Measurements from ENCODE around the gene RPUSD1. TPM values are rescaled to one million over a fixed set of nuclear protein-coding genes. Genes with fewer than 3 reads are reported as not detected.

RPUSD1 gene
- total RNA-seq, 1 donor from 2014 or later = 27.4 TPM

DNA sequence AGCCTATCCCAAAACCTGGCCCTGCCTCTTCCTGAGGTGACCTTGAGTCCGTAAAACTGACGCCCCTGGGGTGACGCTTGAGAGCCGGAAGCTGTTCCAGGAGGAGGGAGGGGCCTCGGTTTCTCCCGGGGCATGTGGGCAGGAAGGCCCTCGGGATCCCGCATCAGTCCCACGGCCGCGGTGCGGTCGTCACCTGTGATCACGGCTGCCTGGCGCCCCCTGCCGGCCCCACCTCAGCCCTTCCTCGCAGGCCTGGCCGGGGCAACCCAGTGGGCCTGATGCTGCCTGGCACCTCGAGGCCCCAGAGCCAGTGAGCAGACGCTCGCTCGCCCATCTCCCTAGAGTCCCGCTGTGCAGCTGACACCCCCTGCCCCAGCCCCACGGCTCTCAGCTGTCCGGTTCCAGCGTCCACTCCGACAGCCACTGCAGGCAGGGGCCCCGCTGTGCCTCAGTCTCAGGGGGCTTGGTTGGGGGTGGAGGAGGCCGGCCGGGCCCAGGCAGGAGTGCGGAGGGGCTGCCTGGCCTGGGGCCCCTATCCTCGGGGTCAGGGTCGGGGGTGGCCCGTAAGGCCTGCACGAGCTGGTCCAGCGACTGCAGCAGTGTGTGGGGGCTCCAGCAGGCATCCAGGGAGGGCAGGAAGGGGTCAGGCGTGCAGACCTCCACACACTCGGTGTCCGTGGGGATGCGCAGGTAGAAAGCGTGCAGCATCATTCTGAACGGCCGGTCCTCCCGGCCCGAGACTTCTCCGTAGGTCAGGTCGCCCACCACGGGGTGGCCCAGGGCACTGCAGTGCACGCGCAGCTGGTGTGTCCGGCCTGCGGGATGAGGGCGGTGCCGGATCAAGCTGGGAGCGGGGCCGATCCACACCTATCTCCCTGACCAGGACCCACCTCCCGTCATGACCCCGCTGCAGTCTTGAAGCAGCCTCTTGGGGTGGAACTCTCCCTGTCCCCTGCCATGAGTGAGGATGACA, 2.3 kb downstream of the RPUSD1 start:
- no peak for FAIRE-seq
- Histone ChIP-seq H3K36me3 (ENCODE audit: control insufficient read depth, insufficient read depth, low read length) (peaks cover 7% of the 10 kb centered on the region), H3K27me3 (ENCODE audit: control insufficient read depth, insufficient read depth, low read length) (peaks cover 2% of the 10 kb centered on the region), H3K4me3 (ENCODE audit: low read depth, low read length) (no peak overlapping the region)
- peak; percentile 18 for DNase-seq (ENCODE audit: low read depth)
- TF ChIP-seq, protein P1, sequence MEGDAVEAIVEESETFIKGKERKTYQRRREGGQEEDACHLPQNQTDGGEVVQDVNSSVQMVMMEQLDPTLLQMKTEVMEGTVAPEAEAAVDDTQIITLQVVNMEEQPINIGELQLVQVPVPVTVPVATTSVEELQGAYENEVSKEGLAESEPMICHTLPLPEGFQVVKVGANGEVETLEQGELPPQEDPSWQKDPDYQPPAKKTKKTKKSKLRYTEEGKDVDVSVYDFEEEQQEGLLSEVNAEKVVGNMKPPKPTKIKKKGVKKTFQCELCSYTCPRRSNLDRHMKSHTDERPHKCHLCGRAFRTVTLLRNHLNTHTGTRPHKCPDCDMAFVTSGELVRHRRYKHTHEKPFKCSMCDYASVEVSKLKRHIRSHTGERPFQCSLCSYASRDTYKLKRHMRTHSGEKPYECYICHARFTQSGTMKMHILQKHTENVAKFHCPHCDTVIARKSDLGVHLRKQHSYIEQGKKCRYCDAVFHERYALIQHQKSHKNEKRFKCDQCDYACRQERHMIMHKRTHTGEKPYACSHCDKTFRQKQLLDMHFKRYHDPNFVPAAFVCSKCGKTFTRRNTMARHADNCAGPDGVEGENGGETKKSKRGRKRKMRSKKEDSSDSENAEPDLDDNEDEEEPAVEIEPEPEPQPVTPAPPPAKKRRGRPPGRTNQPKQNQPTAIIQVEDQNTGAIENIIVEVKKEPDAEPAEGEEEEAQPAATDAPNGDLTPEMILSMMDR (IDR thresholded peaks at IDR 0.05; ENCODE audit: insufficient read depth, low read length, severe bottlenecking) = peak; percentile 91

DNA sequence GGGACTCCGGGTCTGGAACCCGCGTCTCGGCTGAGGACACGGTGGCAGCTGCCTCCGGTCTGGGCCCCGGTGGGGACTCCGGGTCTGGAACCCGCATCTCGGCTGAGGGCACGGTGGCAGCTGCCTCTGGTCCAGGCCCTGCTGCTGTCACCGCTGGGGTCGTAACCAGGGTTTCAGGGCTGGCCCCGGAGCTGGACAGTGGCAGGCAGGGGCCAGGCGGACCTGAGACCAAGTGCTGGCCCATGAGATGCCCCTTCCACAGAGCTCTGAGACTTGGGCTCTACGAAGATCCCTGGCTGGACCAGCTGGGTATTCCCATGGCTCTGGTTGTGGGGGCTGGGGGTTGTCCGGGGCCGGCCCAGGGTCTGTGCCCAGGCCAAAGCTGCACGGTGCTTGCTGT, 3.8 kb downstream of the RPUSD1 start:
- FAIRE-seq (no peak), DNase-seq (ENCODE audit: low read depth) (no peak)
- H3K27me3 ChIP-seq (ENCODE audit: control insufficient read depth, insufficient read depth, low read length) = peaks cover 4% of the 10 kb centered on the region
- peaks cover 7% of the 10 kb centered on the region for H3K36me3 ChIP-seq (ENCODE audit: control insufficient read depth, insufficient read depth, low read length)
- H3K4me3 ChIP-seq (ENCODE audit: low read depth, low read length) = no peak overlapping the region
- TF ChIP-seq, protein P1 (IDR thresholded peaks at IDR 0.05; ENCODE audit: insufficient read depth, low read length, severe bottlenecking) = no peak

DNA sequence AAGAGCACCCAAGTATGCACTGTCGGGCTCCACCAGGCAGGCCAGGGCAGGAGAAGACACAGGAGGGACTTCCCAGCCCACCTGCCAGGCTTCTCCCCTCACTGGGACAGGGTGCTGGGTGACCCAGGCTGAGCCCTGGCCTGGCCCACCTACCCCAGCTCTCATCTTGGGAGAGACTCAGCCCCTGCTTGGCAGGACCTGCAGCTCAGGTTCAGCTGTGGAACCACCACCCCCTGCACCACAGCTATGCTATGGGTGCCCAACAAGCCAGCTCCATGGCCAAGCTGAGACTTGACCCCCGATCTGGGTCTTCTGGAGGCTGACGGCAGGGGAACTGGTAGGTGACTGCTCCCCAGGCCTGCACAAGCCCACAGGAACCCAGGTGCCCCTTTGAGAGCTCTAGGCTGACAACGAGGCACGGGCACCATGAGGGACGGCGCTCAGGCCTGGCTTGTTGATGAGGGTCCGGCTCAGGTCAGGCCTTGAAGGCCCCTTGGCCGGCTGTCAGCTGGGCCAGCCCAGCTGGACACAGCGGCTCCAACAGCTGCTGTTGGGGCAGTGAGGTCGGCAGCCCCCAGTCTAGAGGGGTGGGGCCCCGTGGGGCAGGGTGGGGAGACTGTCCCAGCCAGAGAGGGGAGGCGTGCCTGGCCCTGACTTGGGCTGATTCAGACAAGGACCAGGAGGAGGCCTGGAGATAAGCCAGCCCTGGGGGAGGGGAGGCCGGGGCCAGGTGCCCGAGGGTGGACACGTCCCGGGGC, 4.6 kb downstream of the RPUSD1 start:
- DNase-seq (ENCODE audit: low read depth) (peak; percentile 12), FAIRE-seq (no peak)
- Histone ChIP-seq H3K36me3 (ENCODE audit: control insufficient read depth, insufficient read depth, low read length) (peaks cover 7% of the 10 kb centered on the region), H3K4me3 (ENCODE audit: low read depth, low read length) (no peak overlapping the region), H3K27me3 (ENCODE audit: control insufficient read depth, insufficient read depth, low read length) (peaks cover 4% of the 10 kb centered on the region)
- TF ChIP-seq, protein P1 (IDR thresholded peaks at IDR 0.05; ENCODE audit: insufficient read depth, low read length, severe bottlenecking) = no peak

DNA sequence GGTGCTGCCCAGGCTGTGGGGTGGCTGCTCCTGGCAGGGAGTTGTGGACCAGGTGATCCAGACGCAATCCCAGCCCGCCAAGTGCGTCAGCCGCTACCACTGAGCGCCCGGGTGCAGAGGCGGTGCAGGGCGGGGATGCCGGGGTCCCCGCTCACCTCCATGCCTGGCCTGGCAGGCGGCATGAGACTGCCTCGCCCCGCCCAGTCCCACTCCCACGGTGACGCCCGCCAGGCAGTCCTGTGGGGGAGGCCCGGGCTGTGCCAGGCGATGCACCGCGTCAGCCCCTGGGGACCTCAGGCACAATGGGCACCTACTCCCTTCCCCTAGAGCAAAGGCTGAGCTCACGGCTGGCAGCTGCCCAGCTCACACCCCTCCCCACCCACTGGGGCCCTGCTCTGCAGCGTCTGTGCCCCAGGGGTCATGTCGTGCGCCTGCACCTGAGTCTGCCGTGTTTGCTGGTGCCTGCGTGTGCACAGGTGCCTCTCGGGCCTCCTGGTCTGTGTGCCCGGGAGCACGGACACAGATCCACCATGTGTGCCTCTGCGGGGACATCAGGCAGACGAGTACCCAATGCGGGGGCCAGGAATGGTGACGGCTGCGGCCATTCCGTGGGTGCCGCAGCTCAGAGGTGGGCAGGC, 5.3 kb downstream of the RPUSD1 start:
- H3K36me3 ChIP-seq (ENCODE audit: control insufficient read depth, insufficient read depth, low read length) = peaks cover 7% of the 10 kb centered on the region
- TF ChIP-seq, protein P1 (IDR thresholded peaks at IDR 0.05; ENCODE audit: insufficient read depth, low read length, severe bottlenecking) = no peak
- FAIRE-seq = no peak
- peaks cover 4% of the 10 kb centered on the region for H3K27me3 ChIP-seq (ENCODE audit: control insufficient read depth, insufficient read depth, low read length)
- H3K4me3 ChIP-seq (ENCODE audit: low read depth, low read length) = no peak overlapping the region
- peak; percentile 20 for DNase-seq (ENCODE audit: low read depth)

DNA sequence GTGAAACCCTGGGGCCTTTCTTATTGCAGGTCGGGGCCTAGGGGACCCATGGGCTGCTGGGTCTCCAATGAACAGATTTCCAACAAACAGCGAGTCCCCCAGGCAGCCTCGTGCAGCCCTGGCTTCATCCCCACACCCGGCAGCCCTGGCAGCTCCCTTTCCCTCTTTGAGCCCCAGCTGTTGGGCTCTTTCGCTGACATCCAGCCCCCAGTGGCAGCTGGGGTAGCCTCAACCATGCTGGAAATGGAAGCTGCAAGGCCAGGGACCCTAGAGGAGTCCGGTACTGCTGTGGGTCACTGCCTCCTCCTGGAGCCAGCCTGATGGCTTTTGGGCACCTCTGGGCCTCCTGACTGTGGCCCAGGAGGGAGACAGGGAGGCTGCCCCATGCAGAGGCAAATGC, 5.9 kb downstream of the RPUSD1 start:
- TF ChIP-seq, protein P1 (IDR thresholded peaks at IDR 0.05; ENCODE audit: insufficient read depth, low read length, severe bottlenecking) = no peak
- H3K27me3 ChIP-seq (ENCODE audit: control insufficient read depth, insufficient read depth, low read length) = peaks cover 4% of the 10 kb centered on the region
- H3K4me3 ChIP-seq (ENCODE audit: low read depth, low read length) = no peak overlapping the region
- DNase-seq (ENCODE audit: low read depth) = no peak
- peaks cover 6% of the 10 kb centered on the region for H3K36me3 ChIP-seq (ENCODE audit: control insufficient read depth, insufficient read depth, low read length)
- FAIRE-seq = no peak

Measured in bronchial epithelial cell (primary cell).